ENCODE measurements around the gene MINDY4.

Gene MINDY4

GRCh38 chr7:30835396-30835915, 64.2 kb downstream of the MINDY4 start:
- DNase-seq (ENCODE audit: low spot score) = no peak

- DNase-seq (ENCODE audit: low spot score) = no peak
Measured at GRCh38 chr7:30836991-30837390, 65.8 kb downstream of the MINDY4 start.

GRCh38 chr7:30837581-30837980, 66.4 kb downstream of the MINDY4 start:
- DNase-seq (ENCODE audit: low spot score) = no peak

DNA sequence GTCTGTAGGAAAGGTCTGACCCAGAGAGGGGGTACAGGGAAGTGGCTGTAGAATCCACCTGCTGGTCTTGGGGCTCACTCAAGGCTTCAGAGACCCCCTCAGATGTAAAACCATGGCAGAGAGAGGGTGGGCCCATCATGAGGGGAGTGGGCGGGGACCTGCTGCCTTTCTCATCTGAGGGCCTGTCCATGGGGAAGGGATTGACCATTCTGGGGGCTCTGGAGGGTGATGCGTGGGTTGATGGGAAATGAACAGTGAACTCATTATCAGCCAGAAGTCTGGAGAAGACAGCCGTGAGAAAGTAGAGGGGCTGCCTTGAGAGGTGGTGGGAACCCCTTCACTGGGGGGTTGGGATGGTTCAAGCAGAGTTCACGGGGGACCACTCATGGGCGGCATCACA, 66.8 kb downstream of the MINDY4 start:
- no peak for DNase-seq (ENCODE audit: low spot score)

- no peak for DNase-seq (ENCODE audit: low spot score)
Measured at GRCh38 chr7:30840141-30841024, 69.2 kb downstream of the MINDY4 start.

DNA sequence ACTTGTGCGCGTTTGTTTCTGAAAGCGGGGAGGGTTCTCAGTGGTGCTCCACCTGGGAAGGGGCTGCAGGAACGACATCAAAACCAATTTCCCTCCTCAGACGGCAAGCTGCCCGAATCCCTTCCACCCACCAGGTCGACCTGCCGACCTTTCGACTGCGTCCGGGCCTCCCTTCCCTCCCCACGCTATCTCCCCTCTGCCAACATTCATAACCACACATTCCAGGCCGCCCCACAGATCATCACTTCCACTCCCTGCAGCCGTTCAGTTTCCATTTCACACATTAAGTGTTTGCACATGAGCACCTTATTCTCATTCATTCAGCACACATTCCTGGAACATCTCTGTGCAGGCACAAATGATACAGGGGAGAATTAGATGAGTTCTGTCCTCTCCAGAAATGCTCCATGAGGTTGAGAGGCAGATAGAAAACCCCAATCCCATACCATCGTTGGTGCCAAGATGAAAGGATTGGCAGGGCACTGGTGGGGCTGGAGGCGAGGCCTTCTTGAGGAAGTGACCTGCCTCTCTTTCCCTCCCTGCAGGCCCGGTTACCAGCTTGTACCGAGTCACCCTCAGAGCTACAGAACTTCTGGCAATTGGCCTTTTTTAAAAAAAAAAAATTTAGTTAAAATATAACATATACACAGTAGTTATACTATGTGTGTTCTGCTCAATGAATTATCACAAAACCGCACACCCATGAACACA, 70.0 kb downstream of the MINDY4 start:
- no peak for DNase-seq (ENCODE audit: low spot score)

DNA sequence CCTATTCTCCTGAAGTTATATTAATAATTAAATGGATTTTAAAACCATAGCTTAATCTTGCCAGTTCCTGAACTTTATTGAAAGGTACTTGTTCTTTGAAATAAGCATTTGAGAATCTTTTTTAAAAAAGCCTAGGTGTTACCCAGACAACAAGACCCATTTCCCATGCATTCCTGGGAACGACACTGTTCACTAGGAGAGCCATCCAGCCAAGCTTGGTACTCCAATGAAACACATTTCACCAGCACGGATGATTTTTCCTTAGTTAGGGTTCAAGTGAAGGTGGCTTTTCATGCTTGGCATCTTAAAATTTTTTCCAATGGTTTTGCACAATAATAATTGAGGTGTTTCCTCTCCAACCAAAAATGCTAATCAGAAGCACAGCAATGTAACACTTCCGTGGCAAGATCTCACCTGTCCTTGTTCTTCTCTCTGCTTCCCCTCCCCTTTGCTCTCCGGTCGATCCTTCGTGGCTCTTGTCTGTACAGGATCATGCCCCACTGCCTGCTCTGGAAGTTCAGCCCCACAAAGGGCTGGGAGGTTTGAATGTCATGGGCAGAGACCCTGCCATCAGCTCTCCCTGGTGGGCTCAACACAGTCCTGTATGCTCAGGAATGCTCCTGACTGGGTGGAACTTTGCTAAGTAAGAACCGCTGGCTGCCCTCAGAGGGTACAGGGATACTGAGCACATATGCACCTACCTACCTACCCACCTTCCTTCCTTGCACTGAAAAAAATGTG, 70.8 kb downstream of the MINDY4 start:
- no peak for DNase-seq (ENCODE audit: low spot score)

GRCh38 chr7:30842542-30843451, 71.6 kb downstream of the MINDY4 start:
- peak; percentile 65 for DNase-seq (ENCODE audit: low spot score)

DNA sequence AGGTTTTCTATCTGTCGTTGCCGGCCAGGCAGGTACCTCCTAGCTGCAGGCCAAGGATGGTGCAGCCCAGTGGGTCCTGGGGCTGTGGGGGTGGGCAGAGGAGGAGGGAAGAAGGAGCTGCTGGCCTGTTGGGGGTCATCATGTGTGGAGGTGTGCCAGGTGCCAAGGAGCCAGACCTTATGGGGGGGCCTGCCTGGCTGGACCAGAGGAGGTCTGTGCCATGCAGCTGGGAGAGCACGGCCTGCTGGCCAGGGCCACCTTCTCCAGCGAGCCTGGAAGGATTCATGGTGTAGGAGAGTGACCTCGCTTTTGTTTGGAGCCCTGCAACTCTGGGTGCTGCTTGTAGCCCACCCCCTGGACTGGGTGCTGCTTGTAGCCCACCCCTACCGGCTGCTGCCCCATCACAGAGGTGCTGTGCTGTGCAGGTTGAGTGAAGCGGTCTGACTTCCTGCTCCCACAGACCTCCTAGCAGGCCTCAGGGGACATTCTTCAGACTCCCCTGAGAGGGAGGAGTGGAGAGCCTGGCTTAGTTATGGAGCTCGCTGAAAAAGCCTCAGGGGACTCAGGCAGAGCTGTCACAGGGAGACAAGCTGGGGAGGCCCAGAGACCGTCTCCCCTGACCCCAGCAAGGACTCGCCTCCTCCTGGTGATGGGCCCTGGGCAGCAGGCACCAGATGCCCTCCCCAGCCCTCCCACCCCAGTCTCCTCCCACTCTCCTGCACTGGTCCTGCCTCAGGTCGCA, 72.7 kb downstream of the MINDY4 start:
- DNase-seq (ENCODE audit: low spot score) = no peak

DNA sequence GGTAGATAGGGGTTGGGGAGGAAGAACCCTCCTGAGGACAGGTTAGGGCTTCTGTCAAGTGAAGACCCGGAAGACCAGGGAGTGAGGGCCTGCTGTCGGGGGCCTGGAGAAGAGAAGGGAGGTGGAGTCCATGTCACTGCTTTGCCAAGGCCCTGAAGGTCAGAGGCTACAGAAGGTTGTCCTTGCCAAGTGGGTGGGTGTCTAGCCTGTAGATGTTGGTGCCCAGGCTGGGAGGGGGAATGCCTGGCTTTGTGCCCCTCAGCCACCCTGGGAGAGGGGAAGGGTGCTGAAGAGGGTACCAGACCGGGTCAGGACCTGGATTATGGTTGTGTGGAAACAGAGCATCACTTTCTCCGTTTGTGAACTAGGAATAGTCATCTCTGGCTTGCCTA, 73.3 kb downstream of the MINDY4 start:
- DNase-seq (ENCODE audit: low spot score) = no peak

- DNase-seq (ENCODE audit: low spot score) = no peak
Measured at GRCh38 chr7:30844916-30845315, 73.7 kb downstream of the MINDY4 start.

DNA sequence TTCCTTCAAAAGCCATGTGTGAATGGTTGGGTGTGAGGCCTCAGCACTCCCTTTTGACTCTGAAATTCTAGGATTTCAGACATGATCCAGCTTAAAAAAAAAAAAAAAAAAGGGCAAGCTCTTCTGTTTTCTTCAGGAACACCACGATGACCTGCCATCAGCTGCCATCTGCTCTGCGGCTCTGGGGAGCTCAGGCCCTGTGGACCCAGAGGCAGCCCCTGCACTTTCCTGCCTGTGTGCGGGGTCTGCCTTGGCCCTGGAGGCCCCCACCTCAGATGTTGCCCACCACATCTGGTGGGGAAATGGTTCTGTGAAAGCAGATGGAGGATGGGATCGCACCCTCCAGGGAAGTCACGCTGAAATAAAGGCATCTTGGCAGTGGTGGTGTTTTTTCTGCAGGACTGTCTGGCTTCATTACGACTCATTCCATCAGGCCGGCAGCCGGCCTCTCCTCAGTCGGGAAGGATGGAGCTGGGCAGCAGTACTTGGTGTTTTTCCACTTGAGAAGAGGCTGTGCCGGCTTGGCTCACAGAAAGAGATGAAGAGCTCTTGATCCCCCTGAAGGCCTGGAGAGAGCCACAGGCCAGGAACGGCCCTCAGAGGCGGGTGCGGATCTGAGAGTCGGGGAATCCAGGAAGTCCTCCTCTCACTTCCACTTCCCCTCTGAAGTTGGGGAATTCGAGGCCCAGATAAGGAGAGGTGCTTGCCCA, 74.4 kb downstream of the MINDY4 start:
- DNase-seq (ENCODE audit: low spot score) = peak; percentile 69

- DNase-seq (ENCODE audit: low spot score) = no peak
Measured at GRCh38 chr7:30846378-30846777, 75.2 kb downstream of the MINDY4 start.

DNA sequence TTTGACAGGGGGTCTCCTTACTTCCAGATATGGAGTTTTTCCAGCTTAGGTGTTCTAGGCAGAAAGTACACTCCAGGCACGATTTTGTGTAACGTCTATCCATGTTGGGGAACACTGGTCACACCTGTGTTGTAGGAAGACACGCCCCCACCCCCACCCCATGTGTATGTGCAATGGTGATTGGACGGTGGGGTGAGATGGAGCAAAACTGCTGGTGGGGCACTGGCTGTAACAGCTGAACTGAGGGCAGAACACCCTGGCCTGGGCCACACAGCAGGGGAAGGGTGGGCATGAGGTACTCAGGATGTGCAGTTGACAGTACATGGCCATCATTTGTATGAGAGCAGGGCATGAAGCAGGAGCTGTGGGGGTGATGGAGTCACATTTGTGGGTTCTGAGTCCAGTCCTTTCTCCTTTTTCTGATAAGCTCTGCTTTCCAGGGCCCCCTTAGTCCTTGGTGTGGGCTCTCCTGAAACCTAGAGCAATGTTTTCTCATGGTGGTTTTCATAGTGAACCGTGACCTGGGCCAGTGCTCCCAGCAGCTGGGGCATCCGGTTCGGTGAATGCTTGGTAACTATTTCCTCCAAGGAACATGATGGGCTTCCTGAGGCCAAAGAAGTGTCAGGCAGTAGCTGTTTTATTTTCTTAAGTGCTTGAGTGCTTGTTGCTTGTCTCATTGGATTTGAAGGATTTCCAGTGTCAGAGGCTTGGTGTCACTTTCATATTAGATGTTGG, 77.1 kb downstream of the MINDY4 start:
- DNase-seq (ENCODE audit: low spot score) = no peak

- no peak for DNase-seq (ENCODE audit: low spot score)
Measured at GRCh38 chr7:30849565-30849964, 78.3 kb downstream of the MINDY4 start.

GRCh38 chr7:30850426-30850825, 79.2 kb downstream of the MINDY4 start:
- DNase-seq (ENCODE audit: low spot score) = no peak

GRCh38 chr7:30851651-30852307, 80.6 kb downstream of the MINDY4 start:
- peak; percentile 87 for DNase-seq (ENCODE audit: low spot score)

DNA sequence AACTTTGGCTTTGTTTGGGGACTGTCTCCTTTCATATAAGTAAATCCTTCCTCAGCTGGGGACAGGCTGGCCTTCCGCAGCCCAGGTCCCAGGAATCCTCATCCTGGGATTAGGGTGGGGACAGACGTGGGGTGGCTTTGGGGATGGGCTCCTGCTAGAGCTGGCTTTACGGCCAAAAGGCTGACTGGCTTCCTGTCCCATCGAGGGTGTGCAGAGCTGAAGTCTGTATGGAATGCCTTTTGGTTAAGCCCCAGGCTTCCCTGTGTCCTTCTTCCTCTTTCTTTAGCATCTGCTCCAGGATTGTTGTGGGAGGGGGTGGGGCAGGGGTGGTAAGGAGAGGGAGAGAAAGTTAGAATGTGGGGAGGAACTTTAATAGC, 81.1 kb downstream of the MINDY4 start:
- DNase-seq (ENCODE audit: low spot score) = peak; percentile 72

Measured in AG20443 (cell line).